ENCODE data around the gene ARHGAP32.

ARHGAP32 gene

DNA sequence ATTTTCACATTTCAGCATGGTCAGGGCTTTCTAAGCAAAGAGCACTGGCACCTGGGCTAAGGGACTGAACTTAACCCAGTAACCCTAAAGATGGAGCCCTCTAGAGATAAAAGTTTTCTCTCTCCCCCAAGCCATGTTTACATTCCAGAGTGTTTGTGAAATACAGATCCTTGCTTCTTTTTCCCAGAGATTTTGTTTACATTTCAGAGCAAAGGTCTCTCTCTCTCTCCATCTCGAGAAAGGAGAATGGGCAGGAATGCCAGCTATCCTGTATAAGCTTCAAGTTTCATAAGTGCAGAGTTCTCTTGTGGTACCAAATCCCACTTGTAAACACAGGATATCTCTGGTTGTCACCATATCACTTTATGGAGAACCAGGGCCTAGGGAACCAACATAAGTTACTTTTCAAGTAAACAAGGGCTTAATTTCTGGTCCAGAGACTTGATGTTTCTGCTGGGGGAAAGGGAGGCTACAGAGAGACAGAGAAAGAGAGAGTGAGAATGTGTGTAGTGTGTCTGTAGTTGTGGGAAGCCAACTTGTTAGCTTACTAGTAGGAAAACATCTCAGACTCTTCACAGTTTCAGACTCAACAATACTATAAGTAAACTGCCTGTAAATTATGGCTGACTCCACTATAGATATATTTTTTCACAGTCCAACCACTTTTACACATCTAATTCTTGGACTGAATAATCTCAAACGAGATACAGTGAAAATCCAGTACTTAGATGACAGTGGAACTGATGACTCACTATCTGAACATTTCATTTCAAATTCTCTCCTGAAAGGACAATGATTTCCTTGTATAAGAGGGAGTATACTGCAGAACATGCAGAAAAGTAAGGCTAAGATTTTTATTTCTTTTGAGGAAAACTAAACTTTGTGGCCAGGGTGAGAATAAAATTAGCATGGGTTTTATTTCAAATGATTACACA, 76.2 kb downstream of the ARHGAP32 start:
- DNase-seq (ENCODE audit: low read depth in 2 of 2): no peak

DNA sequence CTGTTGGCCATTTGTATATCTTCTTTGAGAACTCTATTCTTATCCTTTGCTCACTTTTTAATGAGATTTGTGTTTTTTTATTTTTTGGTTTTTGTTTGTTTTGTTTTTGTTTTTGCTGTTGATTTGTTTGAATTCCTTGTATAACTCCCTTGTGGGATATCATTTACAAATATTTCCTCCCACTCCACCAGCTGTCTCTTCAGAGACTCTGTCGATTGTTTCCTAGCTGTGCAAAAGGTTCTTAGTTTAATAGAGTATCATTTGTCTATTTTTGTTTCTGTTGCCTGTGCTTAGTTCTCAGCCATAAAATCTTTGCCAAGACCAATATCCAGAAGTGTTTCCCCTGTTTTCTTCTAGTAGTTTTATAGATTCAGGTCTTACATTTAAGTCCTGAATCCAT, 82.4 kb downstream of the ARHGAP32 start:
- no peak for DNase-seq (ENCODE audit: low read depth in 2 of 2)

DNA sequence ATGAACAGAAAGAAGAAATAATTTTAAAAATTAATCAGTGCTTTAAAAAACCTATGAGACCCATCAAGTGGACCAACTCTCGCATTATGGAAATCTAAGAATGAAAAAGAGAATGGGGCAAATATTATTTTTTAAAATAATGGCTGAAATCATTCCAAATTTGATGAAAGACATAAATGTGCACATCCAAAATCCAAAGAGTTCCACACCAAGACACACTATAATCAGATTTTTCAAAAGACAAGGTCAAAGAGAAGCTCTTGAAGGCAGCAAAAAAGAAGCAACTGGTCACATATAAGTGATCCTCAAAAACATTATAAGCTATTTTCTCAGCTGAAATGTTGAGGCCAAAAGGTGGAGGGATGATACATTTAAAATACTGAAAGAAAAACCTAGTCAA, 85.3 kb downstream of the ARHGAP32 start:
- no peak for DNase-seq (ENCODE audit: low read depth in 2 of 2)

DNA sequence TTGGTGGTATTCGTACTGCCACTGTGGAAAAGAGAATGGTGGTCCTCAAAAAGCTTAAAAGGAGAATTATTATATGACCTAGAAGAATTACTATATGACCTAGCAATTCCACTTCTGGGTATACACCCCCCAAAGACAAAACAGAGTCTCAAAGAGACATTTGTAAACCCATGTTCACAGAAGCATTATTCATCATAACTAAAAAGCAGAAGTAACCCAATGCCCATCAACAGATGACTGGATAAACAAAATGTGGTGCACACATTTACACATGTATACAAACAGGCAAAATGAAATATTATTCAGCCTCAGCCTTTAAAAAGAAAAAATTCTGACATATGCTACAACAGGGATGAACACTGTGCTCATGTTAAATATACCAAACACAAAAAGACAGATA, 89.4 kb downstream of the ARHGAP32 start:
- DNase-seq (ENCODE audit: low read depth in 2 of 2): no peak

DNA sequence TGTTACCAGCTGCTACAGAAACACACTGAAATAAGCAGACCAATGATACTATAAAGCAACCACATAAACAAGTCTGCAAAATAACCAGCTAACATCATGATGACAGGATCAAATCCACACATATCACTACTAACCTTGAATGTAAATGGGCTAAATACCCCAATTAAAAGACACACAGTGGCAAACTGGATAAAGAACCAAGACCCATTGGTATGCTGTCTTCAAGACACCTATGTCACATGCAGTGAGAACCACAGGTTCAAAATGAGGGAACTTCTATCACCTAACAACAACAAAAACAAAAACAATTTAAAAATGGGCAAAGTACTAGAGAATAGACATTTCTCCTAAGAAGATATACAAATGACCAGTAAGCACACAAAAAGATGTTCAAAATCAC, 89.9 kb downstream of the ARHGAP32 start:
- no peak for DNase-seq (ENCODE audit: low read depth in 2 of 2)

DNA sequence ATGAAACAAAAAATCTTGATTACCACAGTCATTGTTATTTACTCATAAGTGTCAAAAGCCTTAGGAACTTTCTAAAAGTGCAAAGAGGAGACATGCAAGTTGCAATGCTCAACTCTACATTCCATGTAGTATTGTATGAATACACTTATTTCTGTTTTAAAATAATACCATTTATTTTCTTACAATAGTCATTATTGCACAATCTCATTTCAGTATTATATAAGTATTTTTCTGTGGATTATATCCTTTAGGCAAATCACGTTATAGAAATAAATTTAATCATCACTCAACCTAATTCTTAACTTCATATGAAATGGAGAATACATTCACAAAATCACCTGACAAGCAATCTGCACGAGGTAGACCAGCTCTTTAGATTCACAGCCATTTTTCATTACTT, 98.8 kb downstream of the ARHGAP32 start:
- DNase-seq (ENCODE audit: low read depth in 2 of 2): no peak

DNA sequence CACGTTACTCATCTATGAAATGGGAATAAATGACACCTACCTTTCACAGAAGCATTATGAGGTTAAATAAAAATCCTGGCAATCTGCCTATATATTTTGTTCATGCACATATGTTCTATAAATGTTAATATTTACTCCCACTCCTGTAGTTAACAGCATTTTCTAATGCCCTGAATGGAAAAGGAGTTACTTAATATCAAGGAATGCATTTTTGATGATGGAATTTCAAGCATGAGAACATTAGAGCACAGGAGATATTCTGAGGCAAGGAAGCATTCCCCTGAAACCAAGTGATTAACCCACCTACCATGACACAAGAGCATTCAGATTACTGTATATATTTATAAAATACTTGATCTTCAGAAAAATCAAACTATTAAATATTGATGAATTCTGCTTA, 102.1 kb downstream of the ARHGAP32 start:
- no peak for DNase-seq (ENCODE audit: low read depth in 2 of 2)

DNA sequence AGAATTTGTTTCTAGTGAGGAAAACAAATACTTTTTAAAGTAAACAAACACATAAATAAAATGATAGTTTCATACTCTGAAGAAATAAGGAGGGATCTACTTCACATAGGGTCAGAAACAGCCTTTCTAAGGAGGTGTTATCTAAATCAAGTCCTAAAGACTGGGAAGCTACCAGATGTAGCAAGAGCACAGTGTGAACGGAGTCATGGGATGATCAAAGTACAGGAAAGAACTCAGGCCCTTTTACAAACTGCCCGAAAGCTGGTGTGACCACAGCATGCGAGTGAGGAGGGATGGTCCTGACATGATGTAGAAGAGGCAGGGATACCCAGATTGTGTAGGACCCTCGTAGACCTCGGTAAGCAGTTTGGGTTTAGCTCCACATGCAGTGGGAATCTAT, 102.8 kb downstream of the ARHGAP32 start:
- no peak for DNase-seq (ENCODE audit: low read depth in 2 of 2)

DNA sequence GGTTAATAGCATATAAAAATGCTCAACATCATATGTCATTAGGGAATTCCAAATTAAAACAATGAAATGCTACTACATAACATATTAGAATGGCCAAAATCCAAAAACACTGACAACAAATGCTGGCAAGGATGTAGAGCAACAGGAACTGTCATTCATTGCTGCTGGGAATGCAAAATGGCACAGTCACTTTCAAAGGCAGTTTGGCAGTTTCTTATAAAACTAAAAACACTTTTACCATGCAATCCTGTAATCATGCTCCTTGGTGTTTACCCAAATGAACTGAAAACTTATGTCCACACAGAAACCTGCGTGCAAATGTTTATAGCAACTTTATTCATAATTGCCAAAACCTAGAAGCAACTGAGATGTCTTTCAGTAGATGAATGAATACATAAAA, 105.1 kb downstream of the ARHGAP32 start:
- DNase-seq (ENCODE audit: low read depth in 2 of 2): no peak

DNA sequence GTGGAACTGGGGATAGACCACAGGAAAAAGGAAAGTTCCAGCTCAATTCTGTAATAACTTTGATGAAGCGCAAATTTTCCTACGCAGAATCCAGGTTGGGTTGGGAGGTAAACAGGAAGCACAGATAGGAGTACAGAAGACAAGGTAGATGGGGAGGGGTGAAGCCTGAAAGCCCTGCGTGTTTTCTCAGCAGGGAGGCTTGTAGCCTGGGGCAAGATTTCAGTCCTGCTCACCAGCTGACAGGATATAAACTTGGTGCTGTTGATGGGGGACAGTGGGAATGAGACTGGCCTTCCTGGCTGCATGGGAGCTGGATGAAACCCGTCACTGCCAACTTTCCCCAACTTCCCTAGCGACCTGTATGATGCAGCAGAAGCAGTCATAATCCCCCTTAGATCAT, 114.9 kb downstream of the ARHGAP32 start:
- no peak for DNase-seq (ENCODE audit: low read depth in 2 of 2)

DNA sequence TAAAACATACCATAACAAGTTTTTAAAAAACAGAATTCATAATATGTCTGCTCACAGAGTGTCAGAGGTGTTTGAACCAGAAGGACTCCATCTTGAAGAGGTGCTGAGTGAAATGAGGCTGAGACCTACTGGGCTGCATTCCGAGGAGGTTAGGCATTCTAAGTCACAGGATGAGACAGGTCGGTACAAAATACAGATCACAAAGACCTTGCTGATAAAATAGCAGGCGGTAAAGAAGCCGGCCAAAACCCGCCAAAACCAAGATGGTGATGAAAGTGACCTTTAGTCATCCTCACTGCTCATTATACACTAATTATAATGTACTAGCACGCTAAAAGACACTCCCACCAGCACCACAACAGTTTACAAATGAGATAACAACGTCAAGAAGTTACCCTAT, 116.4 kb downstream of the ARHGAP32 start:
- DNase-seq (ENCODE audit: low read depth in 2 of 2): no peak

DNA sequence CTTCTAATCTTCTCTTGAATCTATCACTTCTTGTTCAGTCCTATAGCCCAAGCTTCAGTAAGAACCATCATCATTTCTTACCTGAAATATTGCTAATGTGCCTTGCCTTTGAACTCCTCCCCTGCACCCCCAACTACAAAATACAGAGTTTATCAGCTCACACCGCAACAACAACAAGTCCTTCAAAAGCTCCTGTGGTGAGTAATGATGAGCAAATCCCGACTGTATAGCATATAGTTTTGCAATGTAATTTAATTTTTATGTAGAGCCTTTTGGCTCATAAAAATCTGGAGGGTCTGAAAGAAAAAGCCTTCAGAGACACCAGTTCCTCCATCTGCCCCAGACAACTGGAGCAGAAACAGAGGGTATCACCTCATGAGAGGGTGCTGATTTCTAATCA, 124.7 kb downstream of the ARHGAP32 start:
- DNase-seq (ENCODE audit: low read depth in 2 of 2): no peak

DNA sequence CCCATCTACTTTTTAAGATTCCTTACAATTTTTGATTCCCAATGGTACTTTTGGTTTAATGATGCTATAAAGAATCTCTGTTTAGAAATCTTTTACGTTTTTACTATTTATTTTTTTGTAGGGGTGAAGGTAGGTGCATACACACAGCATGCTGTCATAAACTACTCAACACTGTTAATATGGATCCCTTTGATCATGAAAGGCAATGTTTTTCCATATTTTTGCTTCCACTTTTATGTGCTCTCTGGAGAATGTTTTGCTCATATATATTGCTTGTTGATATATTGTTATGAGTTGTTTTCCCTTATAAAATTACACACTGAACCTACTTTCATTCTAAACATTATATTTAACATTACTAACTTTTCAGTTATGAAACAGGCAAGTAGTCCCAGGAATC, 125.9 kb downstream of the ARHGAP32 start:
- no peak for DNase-seq (ENCODE audit: low read depth in 2 of 2)

DNA sequence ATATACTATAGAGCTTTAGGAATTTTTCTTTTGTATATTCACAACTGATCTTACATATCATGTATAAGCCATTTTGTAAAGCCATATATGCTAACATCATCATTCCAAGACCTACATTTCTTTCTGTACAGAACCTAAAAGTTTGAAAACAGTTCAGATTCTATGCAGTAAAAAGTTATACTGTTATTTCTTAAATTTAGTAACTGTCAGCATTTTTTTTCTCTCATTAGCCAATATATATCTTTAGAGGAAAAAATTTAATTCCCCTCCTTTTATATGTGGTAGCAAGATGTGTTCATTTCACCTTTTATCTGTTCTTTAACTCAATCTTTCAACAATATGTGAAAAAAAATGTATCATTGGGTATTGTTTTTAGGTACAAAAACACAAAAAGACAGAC, 129.0 kb downstream of the ARHGAP32 start:
- no peak for DNase-seq (ENCODE audit: low read depth in 2 of 2)

DNA sequence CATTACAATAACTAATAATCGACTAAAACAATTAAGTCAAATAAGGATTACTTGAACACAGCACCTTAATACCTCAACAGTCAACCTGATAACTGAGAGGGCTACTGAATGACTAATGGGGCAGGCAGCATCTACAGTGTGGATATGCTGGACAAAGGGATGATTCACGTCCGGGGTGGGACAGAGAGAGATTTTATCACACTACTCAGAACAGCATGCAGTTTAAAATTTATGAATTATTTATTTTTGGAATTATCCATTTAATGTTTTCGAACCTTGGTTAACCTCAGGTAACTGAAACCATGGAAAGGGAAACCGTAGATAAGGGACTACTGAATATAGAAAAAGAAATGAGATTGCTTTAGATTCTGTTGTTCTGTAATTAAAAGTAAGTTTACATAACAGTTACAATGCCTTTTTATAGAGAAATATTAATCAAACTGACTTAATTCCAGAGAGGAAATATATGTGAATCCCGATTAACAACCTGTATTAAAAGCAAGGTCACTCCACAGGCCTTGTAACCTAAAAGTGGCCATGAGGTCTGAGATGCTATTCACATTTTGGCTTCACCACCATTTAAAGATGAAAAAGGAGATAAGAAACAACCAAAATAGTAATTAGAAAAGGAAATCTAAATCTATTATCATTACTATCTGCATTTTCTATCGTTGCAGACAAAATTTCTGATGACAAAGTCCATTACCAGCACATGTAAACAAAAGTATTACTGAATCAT, 130.5 kb downstream of the ARHGAP32 start:
- DNase-seq (ENCODE audit: low read depth in 2 of 2): no peak

DNA sequence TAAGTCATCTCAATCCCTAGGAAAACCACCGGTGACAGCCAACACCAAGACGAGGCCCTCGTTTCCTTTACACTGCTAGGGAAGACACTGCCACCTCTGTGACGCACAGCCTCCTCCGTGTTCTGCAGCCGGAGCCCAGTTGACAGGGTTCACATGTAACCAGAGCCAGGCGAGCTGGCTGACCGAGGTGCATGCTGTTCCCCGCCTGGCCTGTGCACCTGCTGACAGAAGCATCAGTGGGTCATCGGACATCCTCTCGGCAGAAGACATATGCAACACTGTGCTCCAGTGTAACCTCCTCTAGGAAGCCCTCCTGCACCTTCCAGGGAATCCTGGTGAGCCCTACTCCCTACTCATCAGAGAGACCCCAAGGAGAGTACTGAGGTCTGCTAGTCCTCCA, 135.2 kb downstream of the ARHGAP32 start:
- no peak for DNase-seq (ENCODE audit: low read depth in 2 of 2)

DNA sequence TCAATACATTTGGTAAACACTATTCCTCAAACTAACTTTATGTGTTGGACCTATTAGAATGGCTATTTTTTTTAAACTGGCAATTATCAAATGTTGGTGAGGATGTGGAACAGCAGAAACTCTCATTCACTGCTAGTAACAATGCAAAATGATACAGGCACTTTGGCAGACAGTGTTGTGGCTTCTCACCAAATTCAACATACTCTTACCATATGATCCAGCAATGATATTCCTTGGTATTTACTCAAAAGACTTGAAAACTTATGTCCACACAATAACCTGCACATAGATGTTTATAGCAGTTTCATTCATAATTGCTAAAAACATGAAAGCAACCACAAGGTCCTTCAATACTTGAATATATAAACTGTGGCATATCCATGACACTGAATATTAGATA, 136.9 kb downstream of the ARHGAP32 start:
- no peak for DNase-seq (ENCODE audit: low read depth in 2 of 2)

DNA sequence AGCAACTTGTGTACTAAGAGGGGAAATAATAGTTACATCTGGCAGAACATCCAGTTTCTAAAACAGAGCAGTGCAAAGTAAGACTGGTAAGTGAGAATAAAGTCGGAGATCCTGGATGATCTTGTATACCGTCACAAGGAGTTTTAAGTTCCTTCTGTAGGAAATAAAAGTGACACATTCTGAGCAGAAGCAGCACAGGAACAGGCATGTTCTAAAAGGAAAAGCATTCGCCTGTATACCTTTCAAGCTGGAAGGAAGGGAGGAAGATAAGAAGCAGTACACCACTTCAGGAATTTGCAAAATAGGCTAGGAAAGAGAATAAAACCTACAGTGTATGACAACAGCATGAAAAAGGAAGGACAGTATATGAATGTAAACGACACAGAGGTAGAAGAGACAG, 143.2 kb downstream of the ARHGAP32 start:
- DNase-seq (ENCODE audit: low read depth in 2 of 2): no peak

DNA sequence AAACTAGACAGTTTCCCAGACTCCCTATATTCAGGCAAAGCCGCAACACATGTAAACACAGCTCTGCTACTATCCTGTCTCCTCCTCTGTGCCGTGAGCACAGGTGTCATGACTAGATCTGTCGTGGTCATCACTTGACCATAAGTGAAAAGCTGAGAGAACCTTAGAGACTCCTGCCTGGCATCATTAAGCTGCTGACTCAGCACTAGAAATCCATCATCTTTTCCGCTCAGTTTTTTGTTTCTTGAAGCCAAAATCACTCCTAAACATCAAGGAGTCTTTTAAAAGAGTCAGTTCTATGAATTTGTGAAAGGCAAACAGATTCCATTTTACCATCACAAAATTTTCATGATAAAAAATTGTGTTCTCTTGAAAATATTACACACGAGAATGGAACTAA, 147.0 kb downstream of the ARHGAP32 start:
- no peak for DNase-seq (ENCODE audit: low read depth in 2 of 2)

DNA sequence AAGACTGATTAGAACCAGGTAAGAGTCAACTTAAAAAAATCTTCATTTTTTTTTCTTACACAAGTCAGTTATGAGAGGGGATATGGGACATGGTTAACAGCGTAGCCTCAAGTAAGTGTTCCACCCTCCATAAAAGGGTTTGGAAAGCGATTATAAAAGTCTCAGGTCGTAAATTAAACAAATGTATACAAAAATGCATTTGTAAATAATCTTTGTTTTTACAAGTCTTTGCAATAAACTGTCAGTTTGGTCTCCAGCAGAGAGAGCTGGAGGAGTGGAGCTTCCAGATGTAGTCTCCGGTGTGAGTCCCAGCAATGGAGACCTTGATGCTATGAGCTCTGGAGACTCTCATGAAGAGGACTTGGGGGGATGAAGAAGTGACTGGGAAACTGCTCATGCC, 149.6 kb downstream of the ARHGAP32 start:
- DNase-seq (ENCODE audit: low read depth in 2 of 2): no peak

DNA sequence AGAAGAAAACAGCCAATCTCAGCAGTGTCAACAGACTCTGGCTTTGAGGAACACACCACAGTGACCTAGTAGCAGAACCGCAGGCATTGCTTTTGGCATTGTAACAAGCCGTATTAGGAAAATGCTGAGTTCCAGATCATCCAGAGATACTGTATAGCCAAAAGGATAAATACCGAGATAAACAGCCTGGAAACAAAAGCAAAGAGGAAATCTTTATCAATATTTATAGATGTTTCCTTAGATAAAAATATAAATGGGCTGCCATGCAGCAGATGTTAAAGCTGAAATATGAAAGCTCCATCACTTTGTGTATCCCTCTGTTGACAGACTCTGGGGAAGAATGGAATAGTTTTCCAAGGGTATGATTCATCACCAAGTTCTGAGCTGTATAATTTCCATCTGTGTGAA, 150.5 kb downstream of the ARHGAP32 start:
- no peak for DNase-seq (ENCODE audit: low read depth in 2 of 2)

DNA sequence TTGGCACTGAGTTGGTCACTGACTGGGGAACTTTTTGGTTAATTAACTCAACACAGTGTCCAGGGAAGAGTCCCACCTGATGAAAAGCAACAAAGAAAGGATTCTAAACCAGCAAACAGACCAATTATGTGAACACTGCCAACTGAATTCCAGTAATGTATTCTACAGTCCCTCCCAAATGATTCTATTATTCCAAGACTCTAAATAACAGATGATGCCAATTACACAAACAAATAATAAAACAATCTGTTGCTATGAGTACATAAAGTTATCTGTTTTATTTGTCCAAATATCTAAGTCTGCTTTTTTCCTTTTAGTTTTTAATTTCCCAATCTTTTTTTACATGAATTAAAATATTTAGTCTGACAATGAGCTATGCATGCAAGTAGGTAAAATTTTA, 151.2 kb downstream of the ARHGAP32 start:
- no peak for DNase-seq (ENCODE audit: low read depth in 2 of 2)

DNA sequence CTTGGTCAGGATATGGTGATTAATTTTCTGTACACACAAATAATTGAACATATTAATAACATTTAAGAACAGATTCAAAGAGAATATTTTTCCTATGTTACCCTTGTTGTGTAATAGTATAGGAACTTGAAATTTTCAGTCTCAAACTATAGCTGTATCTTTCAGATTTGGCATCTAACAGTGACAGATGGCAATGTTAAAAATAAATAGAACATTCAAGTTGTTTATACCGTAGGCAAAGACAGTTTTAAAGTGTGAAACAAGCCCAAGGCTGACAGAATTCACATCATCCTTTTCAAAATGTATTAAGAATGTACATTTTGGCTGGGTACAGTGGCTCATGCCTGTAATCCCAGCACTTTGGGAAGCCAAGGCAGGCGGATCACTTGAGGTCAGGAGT, 156.9 kb downstream of the ARHGAP32 start:
- DNase-seq (ENCODE audit: low read depth in 2 of 2): no peak

Data from stimulated activated CD4-positive, alpha-beta T cell treated with anti-CD3 and anti-CD28 coated beads, Interleukin-4, amount 100 ng/mL, for 48 hours (primary cell).